GM18909 (cell line): ENCODE results near the gene GNPTG.

Source experiments
- ATAC-seq: cut with Tn5 transposase; IDR thresholded peaks from one replicate; pipeline ENCODE4 v1.9.1; 2021; ENCODE audit warnings: mild to moderate bottlenecking; ENCODE audit not compliant: unreplicated experiment, poor library complexity

The GNPTG gene

GRCh38 chr16:1387331-1387730 is 35.6 kb downstream of the GNPTG start:
- no peak for ATAC-seq

GRCh38 chr16:1389762-1390161 is 38.0 kb downstream of the GNPTG start:
- no peak for ATAC-seq

- no peak for ATAC-seq
Observed at GRCh38 chr16:1390239-1390779, 38.6 kb downstream of the GNPTG start.

GRCh38 chr16:1392826-1393225 is 41.1 kb downstream of the GNPTG start:
- no peak for ATAC-seq

- no peak for ATAC-seq
Observed at GRCh38 chr16:1393613-1394176, 42.0 kb downstream of the GNPTG start.

- no peak for ATAC-seq
Observed at GRCh38 chr16:1394367-1394951, 42.7 kb downstream of the GNPTG start.

- ATAC-seq, result no peak
Observed at GRCh38 chr16:1395444-1396031, 43.8 kb downstream of the GNPTG start.

- no peak for ATAC-seq
Observed at GRCh38 chr16:1397779-1398178, 46.0 kb downstream of the GNPTG start.

- ATAC-seq, result no peak
Observed at GRCh38 chr16:1398351-1398750, 46.6 kb downstream of the GNPTG start.

GRCh38 chr16:1398826-1399581 is 47.3 kb downstream of the GNPTG start:
- ATAC-seq, result no peak

GRCh38 chr16:1401061-1401757 is 49.5 kb downstream of the GNPTG start:
- ATAC-seq, result no peak

GRCh38 chr16:1401758-1402154 is 50.0 kb downstream of the GNPTG start:
- no peak for ATAC-seq

GRCh38 chr16:1403036-1403435 is 51.3 kb downstream of the GNPTG start:
- ATAC-seq, result no peak

GRCh38 chr16:1403733-1404132 is 52.0 kb downstream of the GNPTG start:
- no peak for ATAC-seq

GRCh38 chr16:1407753-1408152 is 56.0 kb downstream of the GNPTG start:
- peak; percentile 10 for ATAC-seq

- ATAC-seq, result peak; percentile 81
Observed at GRCh38 chr16:1408171-1408837, 56.6 kb downstream of the GNPTG start.

- ATAC-seq, result no peak
Observed at GRCh38 chr16:1412847-1413246, 61.1 kb downstream of the GNPTG start.
